Femur (tissue), 1 donor: Measurements from ENCODE around the gene NHS.
A peak's percentile ranks its signal among the peaks of the same experiment; 100 is the strongest.

ENCODE experiments used
- DNase-seq: peaks from one replicate; pipeline ENCODE4 v3.0.0-alpha.2; 2017

The NHS gene

DNA sequence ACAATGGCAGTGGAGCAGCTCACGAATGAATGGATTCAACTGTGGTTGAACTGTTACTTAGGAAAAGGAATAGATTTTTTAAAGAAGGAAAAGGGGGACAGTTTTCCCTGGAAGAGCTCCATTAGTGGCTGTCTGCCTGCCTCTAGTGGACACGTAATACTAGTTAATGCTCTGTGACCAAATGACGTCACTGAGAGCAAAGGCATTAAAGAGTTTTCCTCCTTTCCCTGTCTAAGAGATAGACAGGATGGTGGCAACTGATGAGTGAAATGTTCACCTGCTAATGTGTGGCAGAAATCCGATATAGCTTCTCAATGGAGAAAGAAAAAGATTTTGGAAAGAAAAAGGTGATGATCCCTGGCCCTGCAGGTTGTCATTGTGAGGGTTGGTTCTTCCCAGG, 310.0 kb downstream of the NHS start:
- no peak for DNase-seq

DNA sequence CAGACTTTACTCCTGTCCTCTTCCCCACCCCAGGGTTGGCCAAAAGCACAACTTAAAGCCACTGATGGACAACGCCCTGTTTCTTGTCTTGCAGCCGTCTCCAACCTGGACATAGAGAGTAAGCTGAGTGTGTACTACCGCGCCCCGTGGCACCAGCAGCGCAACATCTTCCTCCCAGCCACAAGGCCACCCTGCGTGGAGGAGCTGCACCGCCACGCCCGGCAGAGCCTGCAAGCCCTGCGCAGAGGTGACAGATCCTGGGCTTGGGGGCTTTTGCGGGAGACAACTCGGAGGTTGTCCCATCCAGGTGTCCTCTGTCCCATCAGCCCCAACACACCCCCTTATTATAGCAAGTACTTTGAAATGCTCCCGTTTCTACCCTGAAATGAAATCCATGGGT, 312.6 kb downstream of the NHS start:
- no peak for DNase-seq

DNA sequence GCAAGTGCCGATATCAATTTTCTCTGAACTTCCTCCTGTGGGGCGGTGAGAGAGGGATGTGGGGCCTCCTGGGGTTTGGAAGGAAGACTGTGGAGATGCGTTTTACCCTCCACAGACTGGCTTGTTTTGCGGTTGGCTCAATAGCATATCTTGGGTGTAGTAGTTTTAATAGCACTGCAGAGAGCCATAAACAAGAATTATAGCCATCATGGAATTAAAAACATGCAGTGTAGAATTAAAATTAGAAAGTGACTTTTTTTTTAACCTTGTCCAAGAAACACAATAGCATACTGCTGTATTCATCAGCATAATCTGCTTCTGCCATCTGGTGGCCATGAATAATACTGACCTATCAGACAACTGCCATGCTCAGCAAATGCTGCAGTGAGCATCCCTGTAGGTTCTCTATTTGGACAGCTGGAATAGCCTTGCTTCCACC, 315.0 kb downstream of the NHS start:
- DNase-seq, result peak; percentile 59

DNA sequence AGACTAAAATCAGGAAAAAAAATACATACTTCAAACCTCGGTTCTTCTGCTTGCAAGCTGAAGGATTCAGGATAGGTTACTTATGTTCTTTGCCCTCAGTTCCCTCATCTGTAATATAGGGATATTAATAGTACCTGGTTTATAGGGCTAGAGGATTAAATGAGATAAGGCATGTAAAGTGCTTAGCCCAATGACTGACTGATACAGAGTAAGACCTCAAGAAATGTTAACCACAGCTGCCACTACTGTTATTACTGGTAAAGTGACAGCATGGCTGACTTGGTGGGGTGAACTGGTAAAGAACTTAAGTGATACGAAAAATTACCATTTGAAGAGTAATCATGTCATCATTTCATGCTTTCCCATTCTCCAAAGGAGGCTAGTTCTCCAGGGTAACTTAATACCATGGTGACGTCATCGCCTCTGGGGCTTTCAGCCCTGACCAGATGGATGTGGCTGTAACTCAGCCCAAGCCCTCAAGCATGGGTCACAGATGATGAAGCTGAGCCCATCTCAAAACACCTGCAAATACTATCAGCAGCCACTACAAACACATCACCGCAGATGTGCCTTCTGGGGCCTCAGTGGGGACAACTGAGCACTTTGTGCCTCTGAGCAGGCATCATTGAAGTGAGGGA, 317.8 kb downstream of the NHS start:
- DNase-seq, result no peak

DNA sequence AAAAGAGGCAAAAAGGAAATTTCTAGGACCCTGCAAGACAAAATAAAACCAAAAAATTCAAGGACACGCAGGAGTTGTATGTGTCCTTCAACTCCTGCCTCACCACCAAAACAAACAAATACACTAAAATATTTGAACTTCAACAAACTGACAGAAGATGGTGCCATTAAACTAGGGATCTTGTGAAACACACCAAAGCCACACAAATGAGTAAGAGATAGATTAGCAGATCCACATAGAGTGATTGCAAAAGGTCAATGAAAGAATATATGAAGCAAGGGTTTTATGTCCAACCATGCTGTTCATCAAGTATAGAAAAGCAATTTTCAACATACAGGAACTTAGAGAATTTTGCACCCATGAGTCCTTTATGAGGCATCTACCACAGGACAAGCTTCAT, 322.2 kb downstream of the NHS start:
- no peak for DNase-seq

DNA sequence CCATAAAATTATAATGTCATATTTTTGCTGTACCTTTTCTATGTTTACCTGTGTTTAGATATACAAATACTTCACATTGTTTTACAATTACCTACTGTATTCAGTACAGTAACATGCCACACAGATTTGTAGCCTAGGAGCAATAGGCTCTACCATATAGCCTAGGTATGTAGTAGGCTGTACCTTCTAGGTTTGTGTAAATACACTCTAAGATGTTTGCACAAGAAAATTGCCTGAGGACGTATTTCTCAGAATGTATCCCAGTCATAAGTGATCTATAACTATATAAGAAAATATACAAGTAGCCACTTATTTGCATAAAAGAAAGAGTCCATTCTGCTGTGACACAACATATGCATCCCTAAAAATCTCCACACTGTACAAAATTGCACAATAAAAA, 326.0 kb downstream of the NHS start:
- no peak for DNase-seq

DNA sequence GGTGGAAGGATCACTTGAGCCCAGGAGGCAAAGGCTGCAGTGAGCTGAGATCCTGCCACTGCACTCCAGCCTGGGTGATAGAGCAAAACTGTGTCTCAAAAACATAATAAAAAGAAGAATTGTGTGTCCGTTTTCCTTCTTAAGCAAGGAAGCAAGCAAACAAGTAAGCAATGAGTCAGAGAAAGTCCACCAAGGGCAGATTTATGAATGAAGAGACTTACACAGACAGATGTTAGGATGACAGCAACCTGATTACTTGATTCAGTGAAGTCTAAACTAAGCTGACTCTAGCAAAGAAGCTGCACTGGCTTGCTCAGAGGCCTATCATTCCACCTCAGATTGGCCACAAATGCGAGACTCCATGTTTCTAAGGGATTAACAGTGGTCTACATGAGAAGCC, 328.2 kb downstream of the NHS start:
- no peak for DNase-seq

DNA sequence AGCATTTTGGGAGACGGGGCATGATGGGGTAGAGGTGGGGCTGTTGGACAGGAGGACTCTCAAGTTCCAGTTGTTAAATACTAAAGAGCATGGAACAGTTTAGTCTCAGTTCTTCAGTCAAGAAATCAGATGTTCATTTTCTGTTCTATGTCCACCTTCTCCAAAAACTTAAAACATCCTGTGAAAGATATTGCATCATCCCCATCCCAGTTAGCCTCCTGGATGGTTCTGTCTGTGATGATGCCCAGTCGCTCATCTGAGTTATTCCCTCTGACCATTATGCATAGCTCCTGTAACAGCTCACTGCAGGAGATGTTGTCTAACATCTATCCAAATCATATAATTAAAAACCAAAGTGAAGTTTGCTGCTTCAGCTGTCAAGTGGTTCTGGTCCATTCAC, 330.2 kb downstream of the NHS start:
- no peak for DNase-seq

DNA sequence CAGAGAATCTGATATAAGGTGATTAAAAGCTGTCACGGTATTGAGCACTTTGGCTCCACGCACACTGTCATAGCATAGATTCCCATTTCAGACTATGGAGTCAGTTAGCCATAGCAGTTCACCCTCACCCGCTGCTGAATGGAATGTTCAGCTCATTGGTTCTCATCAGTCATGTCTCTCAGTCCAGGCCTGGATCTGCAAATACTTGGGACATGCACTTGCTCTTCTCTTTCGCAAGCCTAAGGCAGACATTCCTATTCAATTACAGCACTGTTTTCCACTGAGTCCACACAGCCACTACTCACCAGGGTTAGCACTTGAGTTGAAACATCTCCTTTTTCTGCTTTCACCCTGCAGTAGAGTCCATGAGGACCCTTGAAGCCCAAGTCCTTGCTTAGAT, 331.7 kb downstream of the NHS start:
- DNase-seq, result no peak

DNA sequence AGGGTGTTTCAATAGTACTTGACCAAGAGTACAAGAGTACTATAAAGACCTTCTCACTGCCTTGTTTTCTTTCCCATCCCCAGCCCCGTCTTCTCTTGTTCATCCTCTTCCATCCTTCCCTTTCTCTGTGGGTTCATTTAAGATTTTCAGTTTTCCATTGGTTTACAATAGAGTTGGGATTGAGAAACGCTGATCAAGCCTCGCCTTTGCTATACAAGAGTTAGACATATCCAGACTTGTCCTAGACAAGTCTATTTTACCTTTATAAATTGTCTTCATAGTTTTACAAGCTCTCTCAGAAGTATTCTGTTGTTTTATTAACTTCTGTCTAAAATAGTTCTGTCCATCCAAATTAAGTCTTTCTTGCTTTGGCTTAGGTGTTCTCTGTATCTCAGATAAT, 332.7 kb downstream of the NHS start:
- no peak for DNase-seq

DNA sequence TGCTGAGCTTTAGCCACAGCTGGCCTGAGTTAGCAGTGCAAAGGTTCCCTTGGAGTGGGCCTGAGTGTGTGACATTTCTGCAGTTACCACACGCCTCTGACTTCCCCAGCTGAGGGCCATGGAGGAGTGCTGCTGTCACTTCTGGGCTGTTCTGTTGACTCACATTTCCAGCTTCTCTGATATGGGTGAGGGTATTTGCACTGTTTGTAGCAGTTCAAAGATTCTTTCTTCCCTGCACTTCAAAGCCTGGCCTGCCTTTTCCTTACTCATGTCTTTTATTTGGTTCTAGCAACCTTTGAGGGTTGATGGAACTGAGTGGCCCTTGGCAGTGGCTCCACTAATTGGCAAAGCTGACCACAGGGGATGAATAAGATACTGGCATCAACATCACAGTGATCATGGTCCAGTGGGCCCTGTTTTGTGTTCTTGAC, 335.9 kb downstream of the NHS start:
- no peak for DNase-seq

DNA sequence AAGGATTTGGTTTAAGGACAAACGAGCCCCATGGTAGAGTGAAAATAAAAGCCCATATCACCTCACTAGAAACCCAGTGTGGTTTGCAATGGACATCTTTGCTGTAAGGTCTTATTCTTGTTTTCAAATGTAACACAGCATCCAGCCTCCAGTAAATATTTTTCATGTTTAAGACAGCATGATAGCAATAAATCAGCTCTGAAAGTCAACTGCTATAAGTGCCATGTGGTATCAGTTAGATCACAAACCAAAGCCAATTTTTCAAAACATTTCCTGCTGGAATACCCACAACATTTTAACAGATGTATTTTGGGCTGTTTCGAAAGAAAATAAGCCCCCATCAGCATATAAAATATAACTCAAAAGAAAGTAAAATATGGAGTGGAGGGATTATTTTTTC, 338.3 kb downstream of the NHS start:
- no peak for DNase-seq

DNA sequence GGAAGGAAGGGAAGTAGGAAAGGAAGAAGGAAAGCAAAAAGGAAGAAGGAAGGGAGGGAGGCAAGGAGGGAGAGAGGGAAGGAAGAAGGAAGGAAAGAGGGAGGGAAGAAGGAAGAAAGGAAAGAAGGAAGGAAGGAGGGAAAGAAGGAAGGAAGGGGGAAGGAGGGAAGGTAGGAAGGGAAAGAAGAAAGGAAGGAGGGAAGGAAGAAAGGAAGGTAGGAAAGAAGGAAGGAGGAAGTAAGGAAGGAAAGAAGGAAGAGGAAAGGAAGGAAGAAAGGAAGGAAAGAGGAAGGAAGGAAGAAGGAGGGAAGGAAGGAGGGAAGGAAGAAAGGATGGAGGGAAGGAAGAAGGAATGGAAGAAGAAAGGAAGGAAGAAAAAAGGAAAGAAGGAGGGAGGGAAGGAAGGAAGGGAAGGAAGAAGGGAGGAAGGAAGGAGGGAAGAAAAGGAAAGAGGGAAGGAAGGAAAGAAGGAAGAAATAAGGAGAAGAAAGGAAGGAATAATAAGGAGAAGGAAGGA, 343.7 kb downstream of the NHS start:
- DNase-seq, result no peak

DNA sequence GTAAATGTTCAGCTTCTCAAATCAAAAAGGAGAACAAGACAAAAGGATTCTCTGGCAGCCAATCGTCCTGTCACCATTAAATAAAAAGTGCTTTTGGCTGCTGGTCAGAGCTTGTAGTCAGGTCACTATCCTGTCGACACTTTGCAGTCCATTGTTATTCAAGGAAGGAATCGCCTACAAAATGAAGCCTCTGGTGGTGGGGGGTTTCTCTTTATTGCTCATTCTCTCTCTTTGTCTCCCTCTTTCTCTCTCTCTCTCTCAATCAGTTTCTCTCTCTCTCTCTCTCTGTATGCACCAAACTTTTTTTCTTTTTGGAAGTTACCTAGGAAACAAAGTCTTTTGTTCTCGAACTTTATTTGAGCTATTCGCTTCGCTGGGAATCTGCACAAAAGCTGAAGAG, 344.7 kb downstream of the NHS start:
- DNase-seq, result no peak

DNA sequence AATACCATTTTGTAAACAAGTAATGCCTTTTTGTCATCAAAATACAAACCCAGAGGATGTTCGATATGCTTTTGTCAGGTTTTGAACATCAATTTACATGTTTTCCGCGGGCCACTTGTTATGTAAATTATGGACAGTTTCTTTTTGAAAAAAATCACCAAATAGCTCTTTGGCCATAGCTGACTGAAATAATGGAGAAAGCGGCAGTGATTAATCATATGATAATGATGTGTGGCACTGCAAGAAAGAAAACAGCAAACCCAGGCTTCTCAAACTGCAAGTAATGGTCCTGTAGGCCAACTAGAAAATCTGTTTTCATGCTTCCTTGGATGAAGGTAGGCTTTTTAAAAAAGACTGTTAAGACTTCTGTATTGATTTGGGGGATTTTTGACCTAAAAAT, 346.7 kb downstream of the NHS start:
- no peak for DNase-seq

DNA sequence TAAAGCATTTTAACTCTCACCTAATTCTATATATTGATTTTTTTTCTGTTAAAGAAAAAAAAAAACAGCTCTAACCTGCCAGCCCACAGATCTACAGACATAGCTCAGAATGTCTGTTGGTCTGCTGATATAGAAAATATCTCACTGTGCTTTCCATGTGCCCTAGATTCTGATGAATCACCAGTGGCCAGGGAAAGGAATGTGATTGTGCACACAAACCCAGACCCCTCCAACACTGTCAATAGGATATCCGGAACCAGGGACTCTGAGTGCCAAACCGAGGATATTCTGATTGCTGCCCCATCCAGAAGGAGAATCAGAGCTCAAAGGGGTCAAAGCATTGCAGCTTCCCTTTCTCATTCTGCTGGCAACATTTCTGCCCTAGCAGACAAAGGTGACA, 350.2 kb downstream of the NHS start:
- DNase-seq, result no peak

DNA sequence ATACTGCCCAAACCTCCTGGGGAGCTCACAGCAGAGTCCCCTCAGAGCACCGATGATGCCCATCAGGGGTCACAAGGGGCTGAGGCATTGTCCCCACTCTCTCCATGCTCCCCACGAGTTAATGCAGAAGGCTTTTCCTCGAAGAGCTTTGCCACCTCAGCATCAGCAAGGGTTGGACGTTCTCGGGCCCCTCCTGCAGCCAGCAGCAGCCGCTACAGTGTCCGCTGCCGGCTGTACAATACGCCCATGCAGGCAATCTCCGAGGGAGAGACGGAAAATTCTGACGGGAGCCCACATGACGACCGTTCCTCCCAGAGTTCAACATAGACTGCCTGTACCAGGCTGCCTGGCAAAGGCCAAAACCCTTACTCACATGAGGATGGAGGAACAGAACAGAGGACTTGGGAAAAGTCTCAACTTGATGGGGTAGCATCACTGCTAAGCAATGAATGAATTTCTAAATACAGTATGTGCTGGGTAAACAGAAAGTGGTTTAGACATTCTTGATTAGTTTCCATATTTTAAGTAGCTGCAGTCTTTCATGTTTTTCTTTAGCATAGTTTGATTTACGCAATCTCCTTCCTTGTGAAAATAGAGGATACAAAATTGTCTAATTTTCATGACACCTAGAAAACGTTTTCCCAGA, 357.3 kb downstream of the NHS start:
- no peak for DNase-seq

DNA sequence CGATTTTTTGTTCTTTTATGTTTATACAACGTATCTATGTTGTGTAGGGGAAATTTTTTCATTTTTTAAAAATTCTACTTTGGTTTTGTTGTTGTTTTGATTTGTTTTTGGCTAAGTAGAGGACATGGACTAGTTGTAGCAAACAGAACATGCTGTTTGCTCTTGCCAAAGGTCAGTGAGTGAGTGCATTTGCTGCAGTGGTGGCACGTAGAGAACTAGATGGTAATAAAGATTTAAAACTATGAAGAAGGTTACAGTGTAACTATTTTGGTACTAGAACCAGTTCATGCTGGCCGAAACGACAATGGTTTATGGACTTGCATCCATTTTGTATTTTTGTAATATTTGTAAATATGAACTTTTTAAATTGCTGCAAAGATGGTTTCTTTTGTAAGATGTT, 360.4 kb downstream of the NHS start:
- no peak for DNase-seq

DNA sequence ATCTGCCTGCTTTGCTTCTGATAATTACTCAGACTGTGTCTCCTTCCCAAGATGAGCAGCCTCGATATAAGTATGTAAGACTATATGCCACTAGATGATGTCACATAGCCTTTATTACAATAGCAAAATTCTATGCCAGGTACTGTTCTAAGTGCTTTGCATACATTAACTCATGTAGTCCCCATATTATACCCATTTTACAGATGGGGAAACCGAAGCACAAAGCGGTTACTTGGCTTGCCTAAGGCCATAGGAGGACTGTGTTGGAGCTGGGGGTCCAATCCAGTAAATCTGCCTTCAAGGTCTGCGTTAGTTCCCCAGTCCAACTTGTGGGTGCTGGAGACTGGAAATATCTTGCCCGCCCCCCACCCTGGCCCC, 361.5 kb downstream of the NHS start:
- no peak for DNase-seq

DNA sequence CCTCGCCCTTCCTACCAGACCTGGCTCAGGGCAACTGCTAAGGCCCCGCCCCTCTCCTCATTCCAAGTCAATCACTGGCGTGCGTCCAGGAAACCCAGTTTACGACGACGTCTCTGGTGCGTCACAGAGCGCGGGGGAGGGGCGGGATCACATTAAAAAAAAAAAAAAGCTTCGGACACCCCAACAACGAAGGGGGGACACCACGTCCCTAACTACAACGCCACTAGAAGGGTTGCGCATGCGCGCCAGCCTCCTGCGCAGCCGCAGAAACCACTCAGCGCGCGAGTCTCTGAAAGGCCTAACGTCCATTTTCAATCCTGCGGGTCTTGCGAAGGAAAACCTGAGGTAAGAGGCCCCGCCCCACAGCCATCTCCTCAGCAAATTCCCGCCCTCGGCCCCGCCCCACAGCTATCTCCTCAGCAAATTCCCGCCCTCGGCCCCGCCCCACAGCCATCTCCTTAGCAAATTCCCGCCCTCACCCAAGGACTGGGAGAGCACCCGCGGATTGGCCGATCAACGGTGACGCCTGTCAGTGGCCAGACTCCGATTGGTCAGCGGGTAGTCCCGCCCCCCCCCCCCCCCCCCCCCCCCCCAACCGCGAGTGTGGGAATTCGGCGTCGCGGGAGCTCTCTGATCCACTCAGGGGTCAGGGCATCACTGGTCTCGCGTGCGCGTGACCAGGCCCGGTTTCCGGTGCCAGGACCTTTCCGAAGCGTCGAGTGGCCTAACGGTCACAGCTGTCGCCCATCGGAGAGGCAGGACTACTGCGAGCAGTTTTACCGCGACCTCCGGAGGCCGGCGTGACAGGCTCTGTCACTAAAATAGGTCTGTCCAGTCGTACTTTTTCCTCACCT, 362.1 kb downstream of the NHS start, which contains the start of gene SCML1:
Gene SCML1, plus strand, starts transcription at position 638 of the 854 bp plus-strand sequence. CDS start 6,694 bp downstream, outside the sequence.
- peak; percentile 98 for DNase-seq

DNA sequence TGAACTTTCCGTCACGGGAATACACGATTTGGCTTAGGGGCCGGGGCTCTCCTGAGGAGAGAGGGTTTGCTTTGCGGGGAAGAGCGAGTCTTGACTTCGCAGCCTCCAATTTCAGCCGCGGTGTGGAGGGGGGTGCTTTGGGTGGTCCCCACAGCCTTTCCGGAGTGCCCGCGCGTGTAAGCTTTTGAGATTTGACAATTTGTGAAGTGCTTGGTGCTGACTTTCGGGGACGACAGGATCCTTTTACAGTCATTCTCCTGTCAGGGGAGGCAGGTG, 362.6 kb downstream of the NHS start:
- DNase-seq, result no peak

DNA sequence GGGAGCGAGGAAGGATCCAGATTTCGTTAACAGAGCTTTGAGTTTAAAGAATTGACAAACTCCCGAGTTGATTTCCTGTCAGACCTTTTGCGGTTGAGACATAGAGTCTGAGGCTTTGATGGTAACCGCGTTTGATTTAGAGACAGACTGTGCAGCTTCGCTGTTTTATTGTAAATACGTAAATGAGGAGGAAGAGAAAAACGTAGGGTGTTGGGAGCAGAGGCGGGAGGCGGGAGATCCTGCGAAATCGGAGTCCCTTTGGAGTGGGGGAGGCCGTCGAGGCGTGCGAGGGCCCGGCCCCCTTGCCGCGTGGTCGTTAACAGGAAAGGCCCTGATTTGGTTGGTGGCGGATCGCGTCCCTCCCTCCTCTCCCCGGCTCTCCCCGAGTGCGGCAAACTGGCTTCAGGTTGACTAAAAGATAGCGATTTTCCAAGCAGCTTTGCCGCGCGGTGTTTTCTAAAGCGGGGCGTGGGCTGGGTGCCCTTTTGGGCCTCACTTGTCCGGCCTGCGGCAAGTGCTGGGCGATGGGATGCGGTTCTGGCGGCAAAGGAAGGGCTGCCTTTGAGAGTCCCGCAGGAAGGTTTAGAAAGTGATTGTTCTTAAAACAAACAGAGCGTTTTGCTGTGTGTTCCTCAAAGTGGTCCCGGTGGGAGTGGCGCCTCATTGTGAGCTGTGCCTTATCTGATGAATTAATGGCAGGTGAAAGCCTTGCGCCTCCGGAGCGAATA, 363.1 kb downstream of the NHS start:
- DNase-seq, result peak; percentile 55
